ENCODE results near the gene FKBP4.
A peak's percentile ranks its signal among the peaks of the same experiment; 100 is the strongest.

Gene FKBP4

DNA sequence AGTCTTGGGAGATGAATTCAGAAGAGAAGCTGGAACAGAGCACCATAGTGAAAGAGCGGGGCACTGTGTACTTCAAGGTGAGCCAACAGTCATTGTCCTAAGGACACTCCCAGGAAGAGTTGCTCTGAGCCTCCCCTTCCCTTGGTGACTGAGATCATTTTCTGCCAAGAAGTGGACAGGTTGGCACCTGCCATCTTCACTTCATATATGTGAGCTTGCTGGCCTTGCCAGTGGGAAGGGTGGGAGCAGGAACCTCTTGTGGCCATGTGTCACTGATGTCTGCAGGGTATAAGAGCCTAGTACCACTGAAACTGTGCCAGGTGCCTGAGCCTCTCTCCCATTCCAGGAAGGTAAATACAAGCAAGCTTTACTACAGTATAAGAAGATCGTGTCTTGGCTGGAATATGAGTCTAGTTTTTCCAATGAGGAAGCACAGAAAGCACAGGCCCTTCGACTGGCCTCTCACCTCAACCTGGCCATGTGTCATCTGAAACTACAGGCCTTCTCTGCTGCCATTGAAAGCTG lies 5.3 kb downstream of the FKBP4 start:
- WGBS = 99% methylated on average over 3 of the region's 3 CpGs
- H3K36me3 ChIP-seq (ENCODE audit: control insufficient read depth in 1 of 2, insufficient read depth in 2 of 2, low read depth in 1 of 2, low read length in 2 of 2) = peaks cover 48 to 70% of the 10 kb centered on the region in 2 experiments

DNA sequence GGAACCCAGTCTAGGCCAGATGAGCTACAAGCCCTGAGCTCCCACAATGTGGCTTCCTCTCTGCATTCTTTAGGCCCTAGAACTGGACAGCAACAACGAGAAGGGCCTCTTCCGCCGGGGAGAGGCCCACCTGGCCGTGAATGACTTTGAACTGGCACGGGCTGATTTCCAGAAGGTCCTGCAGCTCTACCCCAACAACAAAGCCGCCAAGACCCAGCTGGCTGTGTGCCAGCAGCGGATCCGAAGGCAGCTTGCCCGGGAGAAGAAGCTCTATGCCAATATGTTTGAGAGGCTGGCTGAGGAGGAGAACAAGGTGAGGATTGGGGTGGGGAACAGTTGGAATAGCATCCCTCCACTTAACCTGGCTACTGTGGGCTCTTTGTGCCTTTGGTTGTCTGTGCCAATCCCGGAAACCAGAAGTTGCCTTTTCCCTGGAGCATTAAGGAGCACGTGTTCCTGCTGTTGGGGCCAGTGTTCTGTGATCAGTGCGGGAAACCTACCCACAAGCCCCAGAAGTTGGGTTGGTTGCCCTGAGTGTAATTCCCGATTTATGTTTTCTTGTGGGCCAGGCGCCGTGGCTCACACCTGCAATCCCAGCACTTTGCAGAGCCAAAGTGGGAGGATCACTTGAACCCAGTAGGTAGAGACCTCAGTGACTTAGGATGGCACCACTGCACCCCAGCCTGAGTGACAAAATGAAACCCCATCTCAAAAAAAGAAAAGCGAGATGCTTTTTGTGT lies 6.4 kb downstream of the FKBP4 start:
- Histone ChIP-seq H3K27me3 (ENCODE audit: control insufficient read depth in 1 of 2, insufficient read depth in 1 of 2, low read length in 2 of 2) (no peaks in the 10 kb centered on the region), H3K23ac (ENCODE audit: low read length in 2 of 2) (no peak overlapping the region), H3K79me1 (replicated peaks; ENCODE audit: low read length, poor library complexity, severe bottlenecking) (peaks cover 27% of the 10 kb centered on the region), H3K9me3 (ENCODE audit: control insufficient read depth, low read length) (no peaks in the 10 kb centered on the region), H3K18ac (ENCODE audit: low read depth in 1 of 2, low read length in 2 of 2) (no peak overlapping the region), H3K14ac (ENCODE audit: low read length in 2 of 2) (no peak overlapping the region), H2BK15ac (ENCODE audit: low read depth, poor library complexity, severe bottlenecking) (no peak overlapping the region), H4K91ac (ENCODE audit: low read length) (no peak overlapping the region), H2BK5ac (ENCODE audit: low read depth, low read length, poor library complexity, severe bottlenecking) (no peak overlapping the region), H3K27ac (ENCODE audit: low read length, poor library complexity, severe bottlenecking) (no peak overlapping the region), H2BK120ac (ENCODE audit: low read depth, low read length) (no peak overlapping the region), H3K4me1 (ENCODE audit: control insufficient read depth, insufficient read depth, low read depth, low read length) (peaks cover 15% of the 10 kb centered on the region), H3K9ac (ENCODE audit: low read length) (no peak overlapping the region), H2AFZ (ENCODE audit: low read depth, low read length) (no peak overlapping the region), H3K36me3 (ENCODE audit: control insufficient read depth in 1 of 2, insufficient read depth in 2 of 2, low read depth in 1 of 2, low read length in 2 of 2) (peaks cover 48 to 73% of the 10 kb centered on the region in 2 experiments), H4K8ac (ENCODE audit: low read length) (no peak overlapping the region), H3K4ac (ENCODE audit: low read depth in 1 of 2, low read length in 2 of 2) (no peak overlapping the region), H3K4me3 (ENCODE audit: insufficient read depth in 1 of 2, low read depth in 1 of 2, low read length in 2 of 2) (no peak overlapping the region), H2AK5ac (ENCODE audit: low read length, severe bottlenecking) (no peak overlapping the region), H3K4me2 (ENCODE audit: low read length, poor library complexity, severe bottlenecking) (no peak overlapping the region), H2BK12ac (ENCODE audit: low read length in 2 of 2) (no peak overlapping the region)
- 97% methylated on average over 15 of the region's 16 CpGs for WGBS
- DNase-seq = no peak

More for the DNA sequence above, 5.3 kb downstream of the FKBP4 start:
- no peak for DNase-seq
- no peak overlapping the region for H2AFZ ChIP-seq (ENCODE audit: low read depth, low read length)
- no peak overlapping the region for H3K18ac ChIP-seq (ENCODE audit: low read depth in 1 of 2, low read length in 2 of 2)
- H2AK5ac ChIP-seq (ENCODE audit: low read length, severe bottlenecking) = no peak overlapping the region
- peaks cover 30% of the 10 kb centered on the region for H3K79me1 ChIP-seq (replicated peaks; ENCODE audit: low read length, poor library complexity, severe bottlenecking)
- no peaks in the 10 kb centered on the region for H3K27me3 ChIP-seq (ENCODE audit: control insufficient read depth in 1 of 2, insufficient read depth in 1 of 2, low read length in 2 of 2)
- no peaks in the 10 kb centered on the region for H3K9me3 ChIP-seq (ENCODE audit: control insufficient read depth, low read length)
- no peak overlapping the region for H3K27ac ChIP-seq (ENCODE audit: low read length, poor library complexity, severe bottlenecking)
- peaks cover 11% of the 10 kb centered on the region for H3K4me1 ChIP-seq (ENCODE audit: control insufficient read depth, insufficient read depth, low read depth, low read length)
- H4K8ac ChIP-seq (ENCODE audit: low read length) = no peak overlapping the region
- no peak overlapping the region for H3K4ac ChIP-seq (ENCODE audit: low read depth in 1 of 2, low read length in 2 of 2)
- H2BK120ac ChIP-seq (ENCODE audit: low read depth, low read length) = no peak overlapping the region
- H2BK12ac ChIP-seq (ENCODE audit: low read length in 2 of 2) = no peak overlapping the region
- H4K91ac ChIP-seq (ENCODE audit: low read length) = no peak overlapping the region
- no peak overlapping the region for H3K9ac ChIP-seq (ENCODE audit: low read length)
- H2BK5ac ChIP-seq (ENCODE audit: low read depth, low read length, poor library complexity, severe bottlenecking) = no peak overlapping the region
- H3K14ac ChIP-seq (ENCODE audit: low read length in 2 of 2) = no peak overlapping the region
- no peak overlapping the region for H3K4me2 ChIP-seq (ENCODE audit: low read length, poor library complexity, severe bottlenecking)
- no peak overlapping the region for H3K4me3 ChIP-seq (ENCODE audit: insufficient read depth in 1 of 2, low read depth in 1 of 2, low read length in 2 of 2)
- H2BK15ac ChIP-seq (ENCODE audit: low read depth, poor library complexity, severe bottlenecking) = no peak overlapping the region
- no peak overlapping the region for H3K23ac ChIP-seq (ENCODE audit: low read length in 2 of 2)

DNA sequence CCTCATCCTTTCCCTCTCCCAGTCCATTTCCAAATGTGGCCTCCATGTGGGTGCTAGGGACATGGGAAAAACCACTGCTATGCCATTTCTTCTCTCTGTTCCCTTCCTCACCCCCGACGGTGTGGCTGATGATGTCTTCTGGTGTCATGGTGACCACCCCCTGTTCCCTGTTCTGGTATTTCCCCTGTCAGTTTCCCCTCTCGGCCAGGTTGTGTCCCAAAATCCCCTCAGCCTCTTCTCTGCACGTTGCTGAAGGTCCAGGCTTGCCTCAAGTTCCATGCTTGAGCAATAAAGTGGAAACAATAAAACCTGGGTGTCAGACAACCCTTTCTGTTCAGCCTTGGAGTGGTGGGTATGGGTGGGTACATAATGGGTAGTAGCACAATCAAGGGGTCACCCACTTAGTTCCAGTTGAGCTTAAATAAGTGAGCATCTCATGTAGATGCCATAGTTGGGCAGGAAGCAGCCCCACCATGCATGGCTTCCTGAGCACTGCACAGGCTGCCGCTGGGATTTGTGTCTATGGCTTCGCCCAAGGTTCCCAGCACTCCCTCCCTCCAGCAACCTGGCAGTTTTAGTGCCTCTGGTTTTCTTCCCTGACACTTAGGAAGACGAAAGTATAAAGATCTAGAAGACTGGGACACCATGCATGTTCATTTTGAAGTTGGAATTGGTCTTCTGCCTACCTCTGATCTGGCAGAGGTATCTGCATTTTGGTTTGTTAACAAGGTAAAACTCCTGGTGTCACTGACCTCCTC lies 9.0 kb downstream of the FKBP4 start:
- peak overlapping the region; percentile 29 for H3K4me2 ChIP-seq (ENCODE audit: low read length, poor library complexity, severe bottlenecking)
- H4K91ac ChIP-seq (ENCODE audit: low read length) = peak overlapping the region; percentile 59
- no peak overlapping the region for H2AFZ ChIP-seq (ENCODE audit: low read depth, low read length)
- H3K4ac ChIP-seq (ENCODE audit: low read depth in 1 of 2, low read length in 2 of 2) = peak overlapping the region; percentile 6 to 51
- no peaks in the 10 kb centered on the region for H3K27me3 ChIP-seq (ENCODE audit: control insufficient read depth in 1 of 2, insufficient read depth in 1 of 2, low read length in 2 of 2)
- no peak overlapping the region for H3K23ac ChIP-seq (ENCODE audit: low read length in 2 of 2)
- peak overlapping the region; percentile 68 for H2BK5ac ChIP-seq (ENCODE audit: low read depth, low read length, poor library complexity, severe bottlenecking)
- peak overlapping the region; percentile 46 to 75 for H3K18ac ChIP-seq (ENCODE audit: low read depth in 1 of 2, low read length in 2 of 2)
- no peak overlapping the region for H3K4me3 ChIP-seq (ENCODE audit: insufficient read depth in 1 of 2, low read depth in 1 of 2, low read length in 2 of 2)
- DNase-seq = no peak
- H3K79me1 ChIP-seq (replicated peaks; ENCODE audit: low read length, poor library complexity, severe bottlenecking) = peaks cover 9% of the 10 kb centered on the region
- no peak overlapping the region for H3K14ac ChIP-seq (ENCODE audit: low read length in 2 of 2)
- H2AK5ac ChIP-seq (ENCODE audit: low read length, severe bottlenecking) = peak overlapping the region; percentile 71
- H3K4me1 ChIP-seq (ENCODE audit: control insufficient read depth, insufficient read depth, low read depth, low read length) = peaks cover 12% of the 10 kb centered on the region
- H2BK12ac ChIP-seq (ENCODE audit: low read length in 2 of 2) = peak overlapping the region; percentile 15 to 38
- H3K36me3 ChIP-seq (ENCODE audit: control insufficient read depth in 1 of 2, insufficient read depth in 2 of 2, low read depth in 1 of 2, low read length in 2 of 2) = peaks cover 38 to 59% of the 10 kb centered on the region in 2 experiments
- no peaks in the 10 kb centered on the region for H3K9me3 ChIP-seq (ENCODE audit: control insufficient read depth, low read length)
- H2BK15ac ChIP-seq (ENCODE audit: low read depth, poor library complexity, severe bottlenecking) = no peak overlapping the region
- 93% methylated on average over 5 of the region's 7 CpGs for WGBS
- H4K8ac ChIP-seq (ENCODE audit: low read length) = peak overlapping the region; percentile 77
- H2BK120ac ChIP-seq (ENCODE audit: low read depth, low read length) = peak overlapping the region; percentile 50
- no peak overlapping the region for H3K9ac ChIP-seq (ENCODE audit: low read length)
- peak overlapping the region; percentile 94 for H3K27ac ChIP-seq (ENCODE audit: low read length, poor library complexity, severe bottlenecking)

All from mesenchymal stem cell (in vitro differentiated cells and primary cell).